Dorsolateral prefrontal cortex (tissue), 118 donors: ENCODE measurements around the gene CFAP251. TPM values are rescaled to one million over a fixed set of nuclear protein-coding genes. Genes with fewer than 3 reads are reported as not detected.

ENCODE experiments used
- total RNA-seq, 120 experiments: library from RNA; stranded (reverse); gene quantifications; one replicate each; pipeline versions ENCODE4 v1.2.3 to v1.2.4, GENCODE V29; 2022

Gene CFAP251
- total RNA-seq, 120 experiments from 2014 or later: 3.0 to 12.4 (median 6.6) TPM

Other genes with a start within 250 kb of the CFAP251 start
- 10 to 100 TPM in 1 of 120 experiments, 1 to 10 TPM in 119; 1.5 to 11.8 (median 3.9) TPM for gene MORN3, start 248.9 kb upstream of the CFAP251 start, total RNA-seq
- gene TMEM120B, start 205.8 kb upstream of the CFAP251 start, total RNA-seq: 10 to 100 TPM in 119 of 120 experiments, 1 to 10 TPM in 1; 10.0 to 30.1 (median 19.2) TPM
- 10 to 100 TPM; 18.1 to 42.5 (median 27.4) TPM for gene RHOF, start 124.9 kb upstream of the CFAP251 start, total RNA-seq
- gene SETD1B, start 114.6 kb upstream of the CFAP251 start, total RNA-seq: 10 to 100 TPM; 15.5 to 29.9 (median 23.0) TPM
- gene HPD, start 59.7 kb upstream of the CFAP251 start, total RNA-seq: under 1 TPM in 19 of 120 experiments, not detected in 101; 0.29 to 0.94 (median 0.41) TPM
- gene PSMD9, start 29.8 kb upstream of the CFAP251 start, total RNA-seq: 10 to 100 TPM; 20.7 to 47.0 (median 32.4) TPM
- gene BCL7A, start 103.3 kb downstream of the CFAP251 start, total RNA-seq: 10 to 100 TPM; 25.2 to 50.3 (median 39.4) TPM
- gene MLXIP, start 160.2 kb downstream of the CFAP251 start, total RNA-seq: 10 to 100 TPM; 22.2 to 78.4 (median 49.7) TPM